ENCODE measurements around the gene ASCC1. TPM values are rescaled to one million over a fixed set of nuclear protein-coding genes. Genes with fewer than 3 reads are reported as not detected.
"Not testable (repeated sequence)": the region's sequence is repeated elsewhere in the genome, so short reads cannot be mapped to it uniquely, and the experiment has no call there.

The ASCC1 gene
- total RNA-seq, 1 donor from 2014 or later, result 21.0 TPM

DNA sequence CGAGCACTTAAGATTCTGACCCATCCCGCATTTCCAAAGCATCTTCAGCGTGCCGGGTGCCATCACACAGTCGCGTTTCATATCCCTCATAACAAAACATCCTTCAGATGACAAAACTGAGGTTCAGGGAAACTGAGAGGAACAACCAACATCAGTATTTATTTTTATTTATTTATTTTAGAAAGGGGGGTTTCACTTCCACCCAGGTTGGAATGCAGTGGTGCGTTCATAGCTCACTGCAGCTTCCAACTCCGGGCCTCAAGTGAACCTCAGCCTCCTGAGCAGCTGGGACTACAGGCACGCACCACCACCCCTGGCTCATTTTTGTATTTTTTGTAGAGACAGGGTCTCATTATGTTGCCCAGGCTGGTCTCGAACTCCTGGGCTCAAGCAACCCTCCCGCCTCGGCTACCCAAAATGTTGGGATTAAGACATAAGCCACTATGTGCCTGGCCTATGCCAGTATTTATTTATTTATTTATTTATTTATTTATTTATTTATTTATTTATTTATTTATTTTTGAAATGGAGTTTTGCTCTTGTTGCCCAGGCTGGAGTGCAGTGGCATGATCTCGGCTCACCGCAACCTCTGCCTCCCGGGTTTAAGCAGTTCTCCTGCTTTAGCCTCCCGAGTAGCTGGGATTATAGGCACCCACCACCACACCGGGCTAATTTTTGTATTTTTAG lies 33.2 kb upstream of the ASCC1 start:
- DNase-seq (ENCODE audit: low read depth in 2 of 2), result peak in 1 of 2 donors; percentile 41

DNA sequence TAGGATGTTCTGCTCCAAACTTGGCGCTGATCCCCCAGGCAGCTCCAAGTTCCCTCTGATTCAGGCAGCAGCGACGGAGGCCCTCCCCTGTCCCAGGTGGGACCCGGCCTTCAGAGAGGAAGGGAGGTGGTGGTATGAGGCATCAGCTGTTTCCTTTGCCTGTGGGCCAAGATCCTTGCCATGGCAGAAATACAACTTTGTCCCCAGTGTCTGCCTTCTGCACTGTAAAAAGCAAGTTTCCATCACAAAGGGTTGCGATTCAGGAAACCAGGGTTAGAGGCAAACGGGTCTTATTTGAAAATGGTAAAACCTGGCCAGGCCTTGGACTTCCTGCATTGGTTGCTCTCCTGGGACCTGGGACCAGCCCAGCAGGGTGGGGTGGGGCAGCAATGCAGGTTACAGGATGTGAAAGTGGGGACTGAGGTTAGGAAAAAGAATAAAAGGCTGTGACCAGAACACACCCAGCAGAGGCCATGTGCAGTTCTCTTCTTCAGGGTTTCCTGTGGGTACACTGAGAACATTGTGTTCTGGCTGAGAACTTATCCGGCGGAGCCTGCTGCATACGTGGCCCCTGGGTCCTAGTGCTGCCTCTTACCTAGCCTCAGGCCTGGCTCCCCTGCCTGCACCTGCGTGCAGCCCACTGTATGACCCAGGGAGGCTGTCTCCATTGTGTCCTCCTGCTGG lies 32.5 kb upstream of the ASCC1 start:
- DNase-seq (ENCODE audit: low read depth in 2 of 2), result peak; percentile 78 to 100

DNA sequence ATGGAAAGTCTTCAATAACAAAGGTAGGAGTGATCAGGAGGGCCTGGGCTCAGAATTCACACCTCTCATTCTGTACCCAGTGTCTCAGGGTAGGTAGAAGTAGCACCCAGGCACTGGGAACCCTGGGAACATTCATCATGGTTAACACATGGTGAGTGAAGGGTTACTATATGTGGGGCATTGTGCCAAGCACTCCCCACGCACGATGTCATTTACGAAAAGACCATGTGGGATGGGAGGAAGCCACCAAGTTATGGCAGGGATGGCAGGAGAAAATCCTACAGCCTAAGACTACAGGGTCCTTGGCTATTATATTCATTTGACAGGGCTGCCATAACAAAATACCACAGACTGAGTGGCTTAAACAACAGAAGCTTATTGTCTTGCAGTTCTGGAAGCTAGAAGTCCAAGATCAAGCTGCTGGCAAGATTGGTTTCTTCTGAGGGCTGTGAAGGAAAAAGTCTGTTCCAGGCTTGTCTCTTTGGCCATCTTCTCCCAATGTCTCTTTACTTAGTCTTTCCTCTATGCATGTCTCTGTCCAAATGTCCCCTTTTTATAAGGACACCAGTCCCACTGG lies 30.0 kb upstream of the ASCC1 start:
- DNase-seq (ENCODE audit: low read depth in 2 of 2), result no peak

DNA sequence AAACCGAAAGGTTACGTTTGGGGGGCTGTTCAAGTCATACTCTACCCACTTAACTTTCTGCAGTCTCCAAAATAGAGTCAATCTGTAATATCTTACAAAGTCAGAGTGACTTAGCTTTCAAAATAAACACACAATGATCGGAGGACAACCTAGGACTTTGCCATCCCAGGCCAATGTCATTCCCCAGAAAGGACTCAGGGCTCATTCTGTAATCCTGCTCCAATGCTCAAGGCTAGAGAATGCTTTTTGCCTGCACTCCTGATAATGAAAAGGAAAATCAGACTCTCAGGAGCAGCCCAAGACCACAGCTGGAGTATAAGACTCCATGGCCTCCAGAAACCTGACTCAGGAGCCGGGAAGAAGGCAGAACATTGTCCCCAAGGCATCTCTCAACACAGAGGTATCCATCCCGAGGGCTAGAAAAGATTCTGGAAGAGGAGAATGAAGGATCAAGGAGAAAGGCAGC lies 28.5 kb upstream of the ASCC1 start:
- DNase-seq (ENCODE audit: low read depth in 2 of 2), result no peak

DNA sequence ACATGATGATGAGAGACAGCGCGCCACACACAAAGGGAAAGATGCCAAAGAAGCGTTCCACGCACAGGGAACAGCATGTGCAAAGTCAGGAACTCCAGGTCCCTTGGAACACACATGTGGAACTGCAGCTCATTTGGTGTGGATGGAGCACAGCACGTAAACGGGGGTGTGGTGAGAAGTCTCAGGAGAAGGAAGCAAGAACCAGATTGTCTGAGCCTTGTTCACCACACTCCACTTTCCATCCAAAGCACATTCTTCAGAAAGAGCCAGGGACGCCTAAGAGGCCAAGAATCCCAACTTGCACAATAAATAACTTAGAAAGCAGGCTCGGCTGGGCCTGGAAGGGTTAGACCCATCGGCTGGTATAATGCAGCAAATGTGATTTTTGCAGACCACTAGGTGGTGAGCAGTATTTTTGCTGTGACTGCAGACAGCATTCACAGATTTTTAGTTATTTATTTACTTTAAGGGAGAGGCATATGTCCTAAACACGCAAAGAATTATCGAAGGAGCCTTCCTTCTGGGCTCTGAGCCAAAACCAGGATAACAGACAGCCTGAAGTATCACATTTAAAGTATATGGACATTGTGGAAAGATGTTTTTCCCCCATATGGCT lies 27.9 kb upstream of the ASCC1 start:
- peak in 1 of 2 donors; percentile 61 for DNase-seq (ENCODE audit: low read depth in 2 of 2)

DNA sequence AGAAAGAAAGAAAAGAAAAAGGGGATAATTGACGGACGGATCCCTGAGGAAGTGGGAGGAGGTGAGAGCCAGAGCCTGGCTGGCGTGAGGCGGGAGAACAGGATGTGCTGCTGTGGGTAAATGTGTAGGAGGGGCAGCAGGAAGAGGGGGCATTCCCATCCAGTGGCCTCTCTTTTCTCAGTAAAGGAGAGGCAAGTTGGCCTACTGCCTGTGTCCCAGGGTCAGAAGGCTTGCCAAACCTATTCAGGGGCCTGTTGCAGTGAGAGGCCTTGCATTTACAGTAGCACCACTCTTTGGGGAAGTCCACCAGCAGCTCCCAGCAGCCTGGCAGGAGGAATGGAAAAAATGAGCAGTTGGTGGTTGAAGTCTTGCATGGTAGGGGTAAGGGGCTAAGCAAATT lies 26.6 kb upstream of the ASCC1 start:
- DNase-seq (ENCODE audit: low read depth in 2 of 2), result peak; percentile 70 to 89

DNA sequence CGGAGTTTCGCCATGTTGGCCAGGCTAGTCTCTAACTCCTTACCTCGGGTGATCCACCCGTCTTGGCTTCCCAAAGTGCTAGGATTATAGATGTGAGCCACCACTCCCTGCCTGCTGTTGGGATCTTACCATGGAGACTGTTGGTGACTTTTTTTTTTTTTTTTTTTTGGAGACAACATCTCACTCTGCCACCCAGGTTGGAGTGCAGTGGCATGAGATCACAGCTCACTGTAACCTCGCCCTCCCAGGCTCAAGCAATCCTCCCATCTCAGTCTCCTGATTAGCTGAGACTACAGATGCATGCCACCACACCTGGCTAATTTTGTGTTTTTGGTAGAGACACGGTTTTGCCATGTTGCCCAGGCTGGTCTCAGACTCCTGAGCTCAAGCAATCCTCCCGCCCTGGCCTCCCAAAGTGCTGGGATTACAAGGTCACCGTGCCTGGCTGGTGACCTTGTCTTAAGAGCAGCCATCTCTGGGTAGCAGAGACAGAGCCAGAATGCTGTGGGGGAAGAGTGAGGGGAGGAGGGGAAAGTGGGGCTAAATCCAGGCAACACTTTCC lies 25.7 kb upstream of the ASCC1 start:
- DNase-seq (ENCODE audit: low read depth in 2 of 2), result no peak

DNA sequence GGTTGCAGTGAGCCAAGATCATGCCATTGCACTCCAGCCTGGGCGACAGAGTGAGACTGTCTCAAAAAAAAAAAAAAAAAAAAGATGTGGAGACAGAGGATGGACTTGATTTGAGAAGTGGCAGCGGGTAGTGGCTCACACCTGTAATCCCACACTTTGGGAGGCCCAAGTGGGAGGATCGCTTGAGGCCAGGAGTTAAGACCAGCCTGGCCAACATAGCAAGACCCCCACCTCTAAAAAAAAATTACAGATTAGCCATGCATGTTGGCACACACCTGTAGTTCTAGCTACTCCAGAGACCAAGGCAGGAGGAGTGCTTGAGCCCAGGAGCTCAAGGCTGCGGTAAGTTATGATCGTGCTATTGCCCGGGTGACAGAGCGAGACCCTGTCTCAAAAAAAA lies 24.3 kb upstream of the ASCC1 start:
- no peak for DNase-seq (ENCODE audit: low read depth in 2 of 2)

DNA sequence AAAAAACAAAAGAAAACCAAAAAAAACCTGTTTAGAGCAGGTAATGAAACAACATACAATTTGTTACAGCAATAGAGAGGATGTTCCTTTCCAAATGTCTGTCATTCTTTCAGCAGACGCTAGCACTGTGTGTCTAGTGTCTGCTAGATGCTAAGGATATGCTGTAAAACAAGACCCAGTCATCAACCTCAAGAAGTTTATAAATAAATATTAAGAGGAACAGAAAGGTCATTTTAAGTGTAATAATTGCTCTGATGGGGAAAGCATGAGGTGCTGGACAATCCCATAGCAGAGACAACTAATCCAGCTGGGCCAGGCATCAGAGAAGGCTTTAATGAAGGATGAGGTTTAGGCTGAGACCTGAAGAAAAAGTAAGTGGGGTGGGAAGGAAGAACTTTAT lies 23.3 kb upstream of the ASCC1 start:
- DNase-seq (ENCODE audit: low read depth in 2 of 2), result no peak

DNA sequence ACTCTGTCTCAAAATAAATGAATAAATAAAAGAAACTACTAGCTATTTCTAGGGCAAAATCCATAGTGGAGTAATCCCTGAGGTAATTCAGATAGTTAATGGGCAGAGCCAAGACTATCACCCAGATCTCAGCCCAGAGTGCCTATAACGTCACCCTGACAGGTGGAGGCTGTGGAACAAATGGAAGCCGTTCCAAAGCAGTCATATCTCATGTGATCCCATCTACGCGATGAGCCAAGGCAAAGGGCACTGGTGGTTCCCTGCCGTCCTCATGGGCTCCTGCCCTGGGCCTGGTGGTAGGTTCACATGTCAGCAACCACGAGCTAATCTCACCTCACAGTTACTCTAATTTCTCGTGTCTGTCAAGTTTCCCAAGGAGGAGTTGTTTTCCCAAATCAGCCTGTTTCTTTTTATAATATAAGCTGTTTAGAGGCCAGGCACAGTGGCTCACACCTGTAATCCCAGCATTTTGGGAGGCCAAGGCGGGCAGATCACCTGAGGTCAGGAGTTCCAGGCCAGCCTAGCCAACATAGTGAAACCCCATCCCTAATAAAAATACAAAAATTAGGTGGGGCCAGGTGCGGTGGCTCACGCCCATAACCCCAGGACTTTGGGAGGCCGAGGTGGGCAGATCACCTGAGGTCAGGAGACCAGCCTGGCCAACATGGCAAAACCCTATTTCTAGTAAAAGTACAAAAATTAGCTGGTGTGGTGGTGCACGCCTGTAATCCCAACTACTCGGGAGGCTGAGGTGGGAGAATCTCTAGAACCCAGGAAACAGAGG lies 22.5 kb upstream of the ASCC1 start:
- no peak for DNase-seq (ENCODE audit: low read depth in 2 of 2)

DNA sequence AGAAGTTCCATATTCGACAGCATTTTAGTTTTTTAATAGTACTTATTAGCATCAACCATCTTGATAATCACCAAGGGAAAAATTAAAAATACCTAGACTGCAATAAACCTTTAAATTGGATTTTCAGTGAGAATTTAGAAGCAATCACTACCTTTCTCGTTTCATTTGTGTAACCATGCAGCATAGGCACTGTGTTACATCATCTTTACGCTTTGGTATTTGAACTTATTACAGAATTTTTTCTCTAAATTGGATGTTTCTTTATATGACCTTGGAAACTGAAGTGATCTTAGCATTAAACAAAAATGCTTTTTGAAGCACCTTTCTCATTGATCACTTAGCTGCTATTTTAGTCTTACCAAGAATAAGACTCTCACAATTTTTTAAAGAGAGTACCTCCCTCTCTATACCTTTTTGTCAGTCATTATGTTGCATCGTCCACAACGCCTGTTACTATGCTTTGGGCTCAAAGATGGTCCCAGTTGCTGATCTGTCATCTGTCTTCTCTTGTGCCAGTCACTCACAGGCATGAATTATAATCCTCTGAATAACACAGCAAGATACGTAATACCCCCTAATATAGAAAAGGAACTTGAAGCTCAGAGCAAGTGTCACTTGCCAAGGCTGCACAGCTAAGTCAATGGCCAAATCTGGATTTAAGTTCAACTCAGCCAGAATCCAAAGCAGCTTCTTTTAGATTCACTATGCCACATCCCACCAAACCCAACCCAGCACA lies 19.6 kb upstream of the ASCC1 start:
- DNase-seq (ENCODE audit: low read depth in 2 of 2), result no peak

DNA sequence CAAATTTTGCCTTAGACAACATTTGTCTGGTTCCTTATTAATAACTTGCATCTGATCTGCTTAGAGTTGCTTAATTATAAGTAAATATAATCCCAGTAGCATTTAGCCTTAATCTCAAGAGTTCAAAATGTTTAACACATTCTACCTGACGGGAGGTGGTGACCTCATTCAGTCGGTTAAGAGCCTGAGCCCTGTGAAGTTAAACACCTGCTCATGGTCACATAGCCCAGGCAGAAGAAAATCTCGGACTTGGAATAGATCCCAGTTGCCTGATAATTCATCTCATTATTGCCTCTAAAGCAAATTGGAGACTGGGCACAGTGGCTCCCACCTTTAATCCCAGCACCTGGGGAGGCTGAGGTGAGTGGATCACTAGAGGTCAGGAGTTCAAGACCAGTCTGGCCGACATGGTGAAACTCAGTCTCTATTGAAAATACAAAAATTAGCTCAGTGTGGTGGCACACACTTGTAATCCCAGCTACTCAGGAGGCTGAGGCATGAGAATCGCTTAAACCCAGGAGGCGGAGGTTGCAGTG lies 18.6 kb upstream of the ASCC1 start:
- DNase-seq (ENCODE audit: low read depth in 2 of 2), result no peak

DNA sequence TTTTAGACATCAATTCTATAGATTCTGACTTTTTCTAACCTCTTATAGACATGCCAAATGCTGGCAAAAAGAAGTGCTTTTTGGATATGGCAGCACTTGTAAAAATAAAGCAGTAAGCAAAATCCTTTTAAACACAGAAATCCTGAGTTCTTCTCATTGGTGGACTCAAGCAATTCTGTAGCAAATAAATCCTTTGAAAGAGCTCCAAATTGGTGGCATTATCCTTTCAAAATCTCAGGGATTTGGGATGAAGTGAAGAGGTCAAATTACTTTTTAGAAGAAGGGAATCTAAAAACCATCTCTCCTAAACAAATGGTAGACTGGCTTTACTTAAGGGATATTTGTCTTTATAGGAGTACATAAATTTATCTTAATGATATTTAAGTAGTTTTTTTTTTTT lies 17.5 kb upstream of the ASCC1 start:
- no peak for DNase-seq (ENCODE audit: low read depth in 2 of 2)

DNA sequence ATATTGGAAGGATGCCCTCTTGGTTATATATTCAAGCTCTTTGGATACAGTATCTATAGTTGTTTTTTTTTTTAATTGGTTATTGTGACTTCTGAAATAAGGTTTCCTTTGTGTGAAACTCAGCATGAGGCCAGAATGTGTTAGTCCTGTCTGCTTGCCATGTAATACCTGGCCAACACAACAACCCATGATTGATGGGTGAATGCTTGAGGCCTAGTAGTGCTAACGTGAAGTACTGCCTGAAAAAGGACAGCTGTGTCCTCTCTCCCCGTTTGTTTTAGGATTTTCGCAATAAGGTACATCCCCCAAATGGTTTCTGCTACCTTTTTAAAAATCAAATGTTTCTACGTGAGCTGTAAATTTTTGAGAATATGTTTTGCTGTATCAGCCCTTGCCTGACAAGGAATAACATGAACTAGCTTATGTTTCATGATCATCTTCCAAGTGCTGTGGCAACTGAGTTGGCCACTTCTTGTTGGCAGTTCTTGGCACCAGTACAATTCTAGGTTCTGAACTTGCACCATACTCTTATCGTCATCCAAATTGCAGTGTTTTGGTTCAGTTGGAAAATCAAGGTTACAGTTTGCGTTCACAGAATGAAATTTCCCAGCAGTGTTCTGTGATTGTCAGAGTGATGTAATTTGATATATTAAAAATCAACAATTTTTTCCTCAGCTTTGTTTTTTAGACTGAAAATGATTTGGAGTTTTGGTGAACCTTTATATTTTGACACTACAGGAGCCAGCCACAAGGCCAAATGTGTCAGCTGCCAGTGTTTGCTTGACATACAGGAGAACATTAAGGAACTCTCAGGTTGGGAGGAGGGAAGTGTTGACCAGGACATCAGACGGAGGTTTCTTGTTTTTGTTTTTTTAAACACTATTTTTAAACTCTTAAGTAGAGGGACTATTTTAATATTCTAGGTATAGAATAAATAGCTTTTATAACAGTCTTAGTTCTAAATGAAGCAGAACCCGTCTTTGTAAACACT lies 13.5 kb upstream of the ASCC1 start:
- no peak for DNase-seq (ENCODE audit: low read depth in 2 of 2)

DNA sequence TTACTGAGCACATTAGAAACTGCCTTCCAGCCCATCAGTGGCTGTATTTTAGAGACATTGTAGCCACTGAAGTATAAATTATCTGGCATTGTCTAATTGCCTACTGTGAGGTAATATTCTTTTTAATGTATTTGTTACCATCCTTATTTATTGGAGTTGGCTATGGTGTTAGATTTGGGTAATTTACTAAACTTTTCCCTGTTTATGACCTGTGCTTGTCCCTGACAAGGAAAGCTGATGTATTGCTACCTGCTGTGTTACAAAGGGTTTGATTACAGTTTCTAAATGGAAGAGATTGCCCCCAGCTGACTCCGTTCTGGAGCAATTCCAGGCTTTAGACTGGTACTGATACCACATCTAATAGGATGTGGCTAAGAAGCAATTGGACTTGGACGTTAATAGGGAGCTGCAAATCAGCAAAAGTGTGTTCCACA lies 12.3 kb upstream of the ASCC1 start:
- no peak for DNase-seq (ENCODE audit: low read depth in 2 of 2)

DNA sequence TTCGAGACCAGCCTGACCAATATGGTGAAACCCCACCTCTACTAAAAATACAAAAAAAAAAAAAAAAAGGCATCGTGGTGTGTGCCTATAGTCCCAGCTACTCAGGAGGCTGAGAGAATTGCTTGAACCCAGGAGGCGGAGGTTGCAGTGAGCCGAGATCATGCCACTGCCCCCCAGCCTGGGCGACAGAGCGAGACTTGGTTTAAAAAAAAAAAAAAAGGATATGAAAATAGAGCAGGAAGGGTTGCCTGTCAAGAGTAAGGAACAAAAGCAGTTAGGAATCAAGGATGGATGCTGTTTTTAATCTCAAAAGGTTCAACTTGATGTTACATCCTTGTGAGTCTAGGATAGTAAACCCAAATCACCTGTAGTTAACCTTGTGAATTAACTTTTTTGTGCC lies 11.8 kb upstream of the ASCC1 start:
- DNase-seq (ENCODE audit: low read depth in 2 of 2), result no peak

DNA sequence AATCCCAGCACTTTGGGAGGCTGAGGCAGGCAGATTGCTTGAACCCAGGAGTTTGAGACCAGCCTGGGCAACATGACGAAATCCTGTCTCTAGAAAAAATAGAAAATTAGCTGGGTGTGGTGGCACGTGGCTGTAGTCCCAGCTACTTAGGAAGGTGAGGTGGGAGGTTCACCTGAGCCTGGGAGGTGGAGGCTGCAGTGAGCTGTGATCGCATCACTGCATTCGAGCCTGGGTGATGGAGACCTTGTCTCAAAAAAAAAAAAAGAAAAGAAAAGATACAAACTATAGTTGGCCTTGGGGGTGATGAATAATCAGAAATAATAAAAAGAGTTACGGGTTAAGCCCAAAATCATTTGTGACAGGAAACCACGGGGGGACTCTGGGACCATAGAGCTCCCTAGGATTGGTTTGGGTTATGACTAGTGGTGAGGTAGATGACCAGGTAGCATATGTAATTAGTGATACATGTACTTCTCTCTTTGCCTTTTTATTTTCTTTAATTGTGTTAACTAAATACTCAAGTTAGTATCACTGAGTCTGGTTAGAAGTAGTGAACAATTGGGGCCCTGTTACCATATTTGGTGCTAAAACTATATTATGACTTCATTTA lies 10.4 kb upstream of the ASCC1 start:
- DNase-seq (ENCODE audit: low read depth in 2 of 2), result no peak

DNA sequence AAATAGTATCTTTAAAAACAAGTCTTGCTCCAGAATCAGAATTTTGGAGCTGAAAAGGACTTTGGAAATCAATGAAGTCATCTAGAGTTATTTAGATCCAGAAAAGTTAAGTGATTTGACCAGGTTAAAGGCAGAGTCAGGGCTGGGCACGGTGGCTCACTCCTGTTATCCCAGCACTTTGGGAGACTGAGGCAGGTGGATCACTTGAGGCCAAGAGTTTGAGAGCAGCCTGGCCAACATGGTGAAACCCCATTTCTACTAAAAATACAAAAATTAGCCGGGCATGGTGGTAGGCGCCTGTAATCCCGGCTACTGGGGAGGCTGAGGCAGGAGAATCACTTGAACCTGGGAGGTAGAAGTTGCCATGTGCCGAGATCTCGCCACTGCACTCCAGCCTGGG lies 8.1 kb upstream of the ASCC1 start:
- not testable (repeated sequence) for DNase-seq (ENCODE audit: low read depth in 2 of 2)

DNA sequence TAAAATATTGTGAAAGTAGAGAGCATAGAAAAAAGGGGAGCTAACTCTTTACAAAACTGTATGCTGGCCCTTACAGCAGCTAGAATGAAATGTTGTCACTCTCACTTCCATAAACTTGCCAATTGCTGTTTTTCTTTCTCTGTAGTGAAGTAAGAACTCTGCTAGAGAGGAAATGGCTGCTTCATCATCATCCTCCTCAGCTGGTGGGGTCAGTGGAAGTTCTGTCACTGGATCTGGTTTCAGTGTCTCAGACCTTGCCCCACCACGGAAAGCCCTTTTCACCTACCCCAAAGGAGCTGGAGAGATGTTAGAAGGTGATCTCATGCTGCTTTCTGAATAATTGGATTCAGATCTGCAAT lies 7.6 kb upstream of the ASCC1 start:
- peak; percentile 46 to 71 for DNase-seq (ENCODE audit: low read depth in 2 of 2)
